HepG2 (cell line): ENCODE results near the gene ITPK1. TPM values are rescaled to one million over a fixed set of nuclear protein-coding genes. Genes with fewer than 3 reads are reported as not detected.

ENCODE experiments used
- AHDC1 ChIP-seq: sonication (generic); formaldehyde crosslinking; IDR thresholded peaks from 2 replicates; pipeline ENCODE4 v1.5.1; 2020; ENCODE audit warnings: mild to moderate bottlenecking, missing genetic modification reagents, borderline replicate concordance
- CEBPG ChIP-seq: IDR thresholded peaks from 2 replicates; pipeline ENCODE4 v1.6.1; 2016
- CREB1 ChIP-seq, 2 experiments: fragments of 450-650 bp in 1 of 2; IDR thresholded peaks; 2 replicates each; pipeline ENCODE4 v1.6.1; 2016 to 2017; ENCODE audit warnings: control low read depth in 1 of 2, mild to moderate bottlenecking in 1 of 2, missing compliant biosample characterization in 1 of 2, missing genetic modification characterization in 1 of 2
- ELF3 ChIP-seq: IDR thresholded peaks from 2 replicates; pipeline ENCODE4 v1.6.1; 2016; ENCODE audit warnings: missing genetic modification reagents, missing compliant biosample characterization
- FOXK1 ChIP-seq: sonication (generic); formaldehyde crosslinking; IDR thresholded peaks from 2 replicates; pipeline ENCODE4 v1.4.0; 2020; ENCODE audit warnings: low read depth, missing genetic modification reagents, borderline replicate concordance
- HDAC2 ChIP-seq: sonication (generic); formaldehyde crosslinking; IDR thresholded peaks from 2 replicates; pipeline ENCODE4 v1.4.0; 2020; ENCODE audit warnings: missing genetic modification reagents
- MEIS2 ChIP-seq: sonication (generic); formaldehyde crosslinking; IDR thresholded peaks from 2 replicates; pipeline ENCODE4 v1.9.0; 2021; ENCODE audit warnings: mild to moderate bottlenecking, missing genetic modification reagents
- PHF21A ChIP-seq: sonication (generic); formaldehyde crosslinking; IDR thresholded peaks from 2 replicates; pipeline ENCODE4 v1.5.0; 2020; ENCODE audit warnings: mild to moderate bottlenecking, missing genetic modification reagents
- RXRA ChIP-seq: sonication (generic); formaldehyde crosslinking; IDR thresholded peaks from 2 replicates; pipeline ENCODE4 v1.5.1; 2020; ENCODE audit warnings: missing genetic modification reagents
- RXRB ChIP-seq: IDR thresholded peaks from 2 replicates; pipeline ENCODE4 v1.6.1; 2016; ENCODE audit warnings: borderline replicate concordance, missing genetic modification reagents, missing compliant biosample characterization
- TCF7 ChIP-seq: sonication (generic); IDR thresholded peaks from 2 replicates; pipeline ENCODE4 v1.6.1; 2016; ENCODE audit warnings: antibody characterized with exemption, low read depth
- TFAP4 ChIP-seq: sonication (generic); IDR thresholded peaks from 2 replicates; pipeline ENCODE4 v1.6.1; 2016; ENCODE audit warnings: low read depth, borderline replicate concordance
- ZBTB4 ChIP-seq: sonication (generic); formaldehyde crosslinking; IDR thresholded peaks from 2 replicates; pipeline ENCODE4 v1.4.0; 2020; ENCODE audit warnings: missing genetic modification reagents, mild to moderate bottlenecking, borderline replicate concordance
- polyA plus RNA-seq, 8 experiments: library from polyadenylated mRNA; depleted of rRNA in 3 of 8; stranded (reverse) in 7 of 8; unstranded in 1 of 8; fragments of >200 nt; fragmentation: Illumina TruSeq in 4 of 8; extraction: Trizol in 4 of 8; gene quantifications; 2 replicates each; pipeline versions ENCODE4 v1.2.1 to v1.2.3, GENCODE V29; 2011 to 2016; ENCODE audit warnings: low read depth in 4 of 8, missing spikeins in 1 of 8, mixed read lengths in 1 of 8; ENCODE audit not compliant: insufficient read depth in 1 of 8
- total RNA-seq, 5 experiments: library from RNA; depleted of rRNA; stranded (reverse); fragments of >200 nt; fragmentation: Illumina TruSeq; extraction: Trizol; gene quantifications; 2 replicates each; pipeline ENCODE4 v1.2.3, GENCODE V29; 2016; ENCODE audit warnings: low read depth in 1 of 5
- TF ChIP-seq, protein P1 (sequence below): IDR thresholded peaks from 2 replicates; pipeline ENCODE4 v1.6.1; 2016
- TF ChIP-seq, protein P2 (sequence below): sonication (generic); formaldehyde crosslinking; IDR thresholded peaks from 2 replicates; pipeline ENCODE4 v1.4.0; 2020; ENCODE audit warnings: missing genetic modification reagents

The ITPK1 gene
- total and polyA plus RNA-seq, 2 of the 13 experiments (the other 11 are each of a cell fraction or from before 2014, with no cell fraction given) = 20.5 to 47.5 TPM

DNA sequence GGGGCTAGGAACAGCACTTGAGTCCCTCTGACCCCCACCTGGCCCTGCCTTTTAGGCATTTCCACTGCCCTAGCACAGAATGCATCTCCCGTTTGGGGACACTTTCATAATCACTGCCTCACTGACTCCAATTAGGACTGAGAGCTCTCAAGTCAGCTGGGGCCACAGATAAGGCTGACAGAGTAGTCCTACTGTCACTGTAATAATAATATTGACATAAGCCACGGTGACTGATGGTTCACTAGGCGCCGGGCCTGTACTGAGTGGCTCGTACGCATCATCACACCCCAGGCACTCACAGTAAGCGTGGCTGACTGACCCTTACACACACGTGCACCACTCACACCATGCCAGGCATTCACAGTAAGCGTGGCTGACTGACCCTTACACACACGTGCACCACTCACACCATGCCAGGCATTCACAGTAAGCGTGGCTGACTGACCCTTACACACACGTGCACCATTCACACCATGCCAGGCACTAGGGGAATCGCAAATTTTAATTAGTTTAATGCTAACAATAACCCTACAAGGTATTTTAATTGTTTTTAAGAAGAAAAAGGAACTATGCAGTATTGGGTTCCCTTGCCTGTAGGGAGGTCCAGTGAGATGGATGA, 105.1 kb downstream of the ITPK1 start (continued):
- TF ChIP-seq AHDC1 = peak; percentile 36; the same call in 1 of the 2 replicates
- peak; percentile 26; the same call in 1 of the 2 replicates for TF ChIP-seq RXRA
- 0 out of 2 replicates have a peak, but pooled peaks have one; percentile 10 for TF ChIP-seq HDAC2 (CRISPR knock-in tag)
- peak; percentile 96 for TF ChIP-seq TFAP4
- peak; percentile 44; the same call in 1 of the 2 replicates for TF ChIP-seq PHF21A (CRISPR knock-in tag)
- 0 out of 2 replicates have a peak, but pooled peaks have one; percentile 13 for TF ChIP-seq ZBTB4 (CRISPR knock-in tag)
- TF ChIP-seq, protein P1, sequence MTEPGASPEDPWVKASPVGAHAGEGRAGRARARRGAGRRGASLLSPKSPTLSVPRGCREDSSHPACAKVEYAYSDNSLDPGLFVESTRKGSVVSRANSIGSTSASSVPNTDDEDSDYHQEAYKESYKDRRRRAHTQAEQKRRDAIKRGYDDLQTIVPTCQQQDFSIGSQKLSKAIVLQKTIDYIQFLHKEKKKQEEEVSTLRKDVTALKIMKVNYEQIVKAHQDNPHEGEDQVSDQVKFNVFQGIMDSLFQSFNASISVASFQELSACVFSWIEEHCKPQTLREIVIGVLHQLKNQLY (CRISPR knock-in tag) = no peak
- peak; percentile 29; the same call in 1 of the 2 replicates for TF ChIP-seq CEBPG (CRISPR knock-in tag)
- TF ChIP-seq, protein P2, sequence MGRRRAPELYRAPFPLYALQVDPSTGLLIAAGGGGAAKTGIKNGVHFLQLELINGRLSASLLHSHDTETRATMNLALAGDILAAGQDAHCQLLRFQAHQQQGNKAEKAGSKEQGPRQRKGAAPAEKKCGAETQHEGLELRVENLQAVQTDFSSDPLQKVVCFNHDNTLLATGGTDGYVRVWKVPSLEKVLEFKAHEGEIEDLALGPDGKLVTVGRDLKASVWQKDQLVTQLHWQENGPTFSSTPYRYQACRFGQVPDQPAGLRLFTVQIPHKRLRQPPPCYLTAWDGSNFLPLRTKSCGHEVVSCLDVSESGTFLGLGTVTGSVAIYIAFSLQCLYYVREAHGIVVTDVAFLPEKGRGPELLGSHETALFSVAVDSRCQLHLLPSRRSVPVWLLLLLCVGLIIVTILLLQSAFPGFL (CRISPR knock-in tag) = no peak
- 0 out of 2 replicates have a peak, but pooled peaks have one; percentile 30 for TF ChIP-seq FOXK1 (CRISPR knock-in tag)
- peak; percentile 9; the same call in 1 of the 2 replicates for TF ChIP-seq CREB1 (IDR thresholded peaks at IDR 0.05)
- no peak for TF ChIP-seq CREB1 (CRISPR knock-in tag; IDR thresholded peaks at IDR 0.05)
- peak; percentile 52; the same call in 1 of the 2 replicates for TF ChIP-seq RXRB (CRISPR knock-in tag)
- 0 out of 2 replicates have a peak, but pooled peaks have one; percentile 15 for TF ChIP-seq ELF3 (CRISPR knock-in tag)
- peak; percentile 61; the same call in 1 of the 2 replicates for TF ChIP-seq MEIS2
- TF ChIP-seq TCF7 = peak; percentile 10; the same call in 1 of the 2 replicates
